CD14-positive monocyte (primary cell): ENCODE data around the gene AMY2B. TPM values are rescaled to one million over a fixed set of nuclear protein-coding genes. Genes with fewer than 3 reads are reported as not detected.

ENCODE experiments used
- DNase-seq, 3 donors: peaks; one replicate each; pipeline ENCODE4 v3.0.0-alpha.2; 2011 to 2022
- H2AFZ ChIP-seq: 2 replicates; pipeline ENCODE4 v1.6.0; 2012; ENCODE audit warnings: mild to moderate bottlenecking, low read depth, low read length, inconsistent platforms; ENCODE audit not compliant: insufficient read depth, poor library complexity, severe bottlenecking
- H3K27ac ChIP-seq, 2 donors: 1 replicate in 1 of 2; 2 replicates in 1 of 2; pipeline ENCODE4 v1.5.1; 2012 to 2013; ENCODE audit warnings: low read length in 2 of 2, control low read depth in 1 of 2, inconsistent platforms in 1 of 2, low read depth in 1 of 2, mild to moderate bottlenecking in 1 of 2
- H3K27me3 ChIP-seq, 2 donors: one replicate each; pipeline versions ENCODE4 v1.6.0 to v1.6.1; 2011 to 2013; ENCODE audit warnings: low read length in 2 of 2; ENCODE audit not compliant: control insufficient read depth in 2 of 2, insufficient read depth in 2 of 2
- H3K36me3 ChIP-seq, 2 donors: replicated peaks in 1 of 2; 1 replicate in 1 of 2; 2 replicates in 1 of 2; pipeline versions ENCODE4 v1.5.1 to v1.6.1; 2012 to 2013; ENCODE audit warnings: low read length in 2 of 2, control low read depth in 1 of 2, inconsistent platforms in 1 of 2, mild to moderate bottlenecking in 1 of 2; ENCODE audit not compliant: insufficient read depth in 2 of 2, control insufficient read depth in 1 of 2
- H3K4me1 ChIP-seq, 2 donors: 1 replicate in 1 of 2; 2 replicates in 1 of 2; pipeline versions ENCODE4 v1.5.1 to v1.6.1; 2012 to 2013; ENCODE audit warnings: low read length in 2 of 2, control low read depth in 1 of 2, inconsistent platforms in 1 of 2, mild to moderate bottlenecking in 1 of 2, moderate library complexity in 1 of 2; ENCODE audit not compliant: insufficient read depth in 2 of 2, control insufficient read depth in 1 of 2
- H3K4me2 ChIP-seq: replicated peaks from 2 replicates; pipeline ENCODE3; 2012; ENCODE audit warnings: low read length, moderate library complexity, mild to moderate bottlenecking; ENCODE audit not compliant: poor library complexity, severe bottlenecking; ENCODE audit errors: extremely low read depth
- H3K4me3 ChIP-seq, 3 experiments: fragments of 200-600 bp in 1 of 3; sonication (generic) in 1 of 3; replicated peaks in 1 of 3; 1 replicate in 2 of 3; 2 replicates in 1 of 3; pipeline ENCODE4 v1.5.1; 2011 to 2013; ENCODE audit warnings: low read length in 3 of 3, mild to moderate bottlenecking in 3 of 3, control low read depth in 2 of 3, low read depth in 2 of 3, inconsistent platforms in 1 of 3, moderate library complexity in 1 of 3
- H3K79me2 ChIP-seq: 2 replicates; pipeline ENCODE4 v1.6.0; 2012; ENCODE audit warnings: mild to moderate bottlenecking, control low read depth, inconsistent platforms, low read length, moderate library complexity; ENCODE audit not compliant: insufficient read depth
- H3K9ac ChIP-seq: 2 replicates; pipeline ENCODE4 v1.6.0; 2017; ENCODE audit warnings: low read length, mild to moderate bottlenecking; ENCODE audit not compliant: insufficient read depth, poor library complexity, severe bottlenecking
- H3K9me3 ChIP-seq, 2 donors: replicated peaks in 1 of 2; 1 replicate in 1 of 2; 2 replicates in 1 of 2; pipeline versions ENCODE4 v1.5.1 to v1.6.1; 2012 to 2013; ENCODE audit warnings: low read length in 2 of 2, control low read depth in 1 of 2; ENCODE audit not compliant: control insufficient read depth in 1 of 2, insufficient read depth in 1 of 2
- H4K20me1 ChIP-seq: 2 replicates; pipeline ENCODE4 v1.6.0; 2012; ENCODE audit warnings: mild to moderate bottlenecking, low read length, control low read depth, moderate library complexity; ENCODE audit not compliant: insufficient read depth
- H3K27ac Mint-ChIP-seq, 7 donors: one replicate each; pipeline ENCODE4 v1.8.0; 2020; ENCODE audit warnings: mild to moderate bottlenecking in 7 of 7, mixed read lengths in 7 of 7, moderate library complexity in 6 of 7, inconsistent platforms in 2 of 7
- H3K27me3 Mint-ChIP-seq, 3 donors: one replicate each; pipeline ENCODE4 v1.8.0; 2021 to 2022; ENCODE audit warnings: low read depth in 3 of 3, mild to moderate bottlenecking in 3 of 3, mixed read lengths in 3 of 3, moderate library complexity in 3 of 3, inconsistent platforms in 1 of 3
- H3K36me3 Mint-ChIP-seq, 2 donors: one replicate each; pipeline ENCODE4 v1.8.0; 2020; ENCODE audit warnings: mixed read lengths in 2 of 2, inconsistent platforms in 1 of 2, mild to moderate bottlenecking in 1 of 2
- H3K4me1 Mint-ChIP-seq: one replicate; pipeline ENCODE4 v1.8.0; 2020; ENCODE audit warnings: mild to moderate bottlenecking, mixed read lengths
- H3K4me3 Mint-ChIP-seq, 2 donors: one replicate each; pipeline ENCODE4 v1.8.0; 2020; ENCODE audit warnings: mild to moderate bottlenecking in 2 of 2, mixed read lengths in 2 of 2, moderate library complexity in 1 of 2
- H3K9me3 Mint-ChIP-seq, 7 donors: one replicate each; pipeline ENCODE4 v1.8.0; 2020 to 2022; ENCODE audit warnings: mixed read lengths in 7 of 7, mild to moderate bottlenecking in 6 of 7, moderate library complexity in 6 of 7, inconsistent platforms in 2 of 7
- WGBS: methylation state at CpG from one replicate; pipeline ENCODE4 v1.1.5; 2013; ENCODE audit warnings: missing lambda C conversion rate; ENCODE audit not compliant: insufficient coverage; 5-methylcytosine and 5-hydroxymethylcytosine counted together
- intact Hi-C, 2 donors: fragments of 100-400 bp; cut with micrococcal nuclease; formaldehyde crosslinking; loops; one replicate each; pipeline versions ENCODE4 v1.15.0 to v1.15.1; 2023
- polyA plus RNA-seq, 3 donors: library from polyadenylated mRNA; depleted of rRNA in 1 of 3; unstranded in 2 of 3; stranded (reverse) in 1 of 3; fragments of 300-500 nt in 2 of 3; fragments of >200 nt in 1 of 3; fragmentation: Illumina TruSeq in 2 of 3; gene quantifications; 1 replicate in 2 of 3; 2 replicates in 1 of 3; pipeline ENCODE4 v1.2.3, GENCODE V29; 2012 to 2021
- TF ChIP-seq, protein P1 (sequence below): fragments of 200-600 bp; IDR thresholded peaks from one replicate; pipeline ENCODE4 v1.8.0; 2022; ENCODE audit warnings: antibody characterized with exemption, mild to moderate bottlenecking

AMY2B gene
- polyA plus RNA-seq, 3 donors = 1.9 to 31.1 (median 2.0) TPM

DNA sequence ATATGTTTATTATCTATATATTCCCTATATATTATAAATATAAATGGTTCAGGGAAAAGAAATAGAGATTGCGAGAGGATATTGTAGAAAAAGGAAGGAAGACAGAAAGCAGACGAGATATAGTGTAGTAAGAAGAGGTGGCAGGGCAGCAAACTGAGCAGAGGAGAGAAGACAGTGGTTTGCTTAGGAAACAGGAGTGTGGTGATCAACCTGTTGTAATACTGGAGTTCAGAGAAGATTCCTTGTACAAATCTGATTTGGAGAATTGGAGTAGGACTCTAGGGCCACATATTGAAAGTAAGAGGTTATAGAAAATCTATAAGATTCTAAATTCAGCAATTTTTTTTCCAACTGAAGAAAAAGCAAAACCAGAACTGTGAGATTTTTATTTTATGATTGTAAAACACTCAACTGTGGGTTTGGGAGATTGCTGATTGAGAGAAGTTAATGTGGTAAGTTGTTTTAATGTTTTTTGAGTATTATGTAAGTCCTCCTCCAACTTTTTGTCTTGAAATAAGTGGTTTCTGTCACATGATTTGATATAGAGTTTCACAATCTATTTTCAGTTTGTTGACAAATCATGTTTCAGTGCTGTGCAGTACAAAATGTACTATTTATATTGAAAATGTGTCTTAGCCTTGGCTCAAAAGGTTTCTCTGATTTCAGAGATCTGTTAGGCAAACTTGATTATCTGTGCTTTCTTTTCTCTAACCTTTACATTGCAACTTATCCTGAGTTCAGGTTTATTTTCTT is 9.6 kb upstream of the AMY2B start:
- peaks cover 3 to 5% of the 10 kb centered on the region in 2 donors for H3K36me3 Mint-ChIP-seq
- Histone ChIP-seq H3K27ac (peak overlapping the region; percentile 69 to 87), H3K9me3 (no peaks in the 10 kb centered on the region), H3K9ac (peak overlapping the region; percentile 47), H3K4me1 (peaks cover 7 to 18% of the 10 kb centered on the region in 2 donors), H2AFZ (peak overlapping the region; percentile 49), H3K36me3 (peaks cover 4 to 6% of the 10 kb centered on the region in 2 donors), H4K20me1 (no peaks in the 10 kb centered on the region), H3K4me2 (peak overlapping the region; percentile 71), H3K4me3 (peak overlapping the region; percentile 3 to 63 (median 51)), H3K27me3 (no peaks in the 10 kb centered on the region), H3K79me2 (no peaks in the 10 kb centered on the region)
- 0% methylated on average over 2 of the region's 2 CpGs for WGBS
- no peaks in the 10 kb centered on the region for H3K9me3 Mint-ChIP-seq
- TF ChIP-seq, protein P1, sequence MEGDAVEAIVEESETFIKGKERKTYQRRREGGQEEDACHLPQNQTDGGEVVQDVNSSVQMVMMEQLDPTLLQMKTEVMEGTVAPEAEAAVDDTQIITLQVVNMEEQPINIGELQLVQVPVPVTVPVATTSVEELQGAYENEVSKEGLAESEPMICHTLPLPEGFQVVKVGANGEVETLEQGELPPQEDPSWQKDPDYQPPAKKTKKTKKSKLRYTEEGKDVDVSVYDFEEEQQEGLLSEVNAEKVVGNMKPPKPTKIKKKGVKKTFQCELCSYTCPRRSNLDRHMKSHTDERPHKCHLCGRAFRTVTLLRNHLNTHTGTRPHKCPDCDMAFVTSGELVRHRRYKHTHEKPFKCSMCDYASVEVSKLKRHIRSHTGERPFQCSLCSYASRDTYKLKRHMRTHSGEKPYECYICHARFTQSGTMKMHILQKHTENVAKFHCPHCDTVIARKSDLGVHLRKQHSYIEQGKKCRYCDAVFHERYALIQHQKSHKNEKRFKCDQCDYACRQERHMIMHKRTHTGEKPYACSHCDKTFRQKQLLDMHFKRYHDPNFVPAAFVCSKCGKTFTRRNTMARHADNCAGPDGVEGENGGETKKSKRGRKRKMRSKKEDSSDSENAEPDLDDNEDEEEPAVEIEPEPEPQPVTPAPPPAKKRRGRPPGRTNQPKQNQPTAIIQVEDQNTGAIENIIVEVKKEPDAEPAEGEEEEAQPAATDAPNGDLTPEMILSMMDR = no peak
- peak overlapping the region; percentile 49 to 86 for H3K4me3 Mint-ChIP-seq
- peaks cover 0 to 3% (median 0%) of the 10 kb centered on the region in 3 donors for H3K27me3 Mint-ChIP-seq
- peak overlapping the region; percentile 86 to 96 (median 95) for H3K27ac Mint-ChIP-seq
- intact Hi-C loops = no loop called here
- DNase-seq = peak; percentile 25 to 57 (median 36)
- peaks cover 16% of the 10 kb centered on the region for H3K4me1 Mint-ChIP-seq

DNA sequence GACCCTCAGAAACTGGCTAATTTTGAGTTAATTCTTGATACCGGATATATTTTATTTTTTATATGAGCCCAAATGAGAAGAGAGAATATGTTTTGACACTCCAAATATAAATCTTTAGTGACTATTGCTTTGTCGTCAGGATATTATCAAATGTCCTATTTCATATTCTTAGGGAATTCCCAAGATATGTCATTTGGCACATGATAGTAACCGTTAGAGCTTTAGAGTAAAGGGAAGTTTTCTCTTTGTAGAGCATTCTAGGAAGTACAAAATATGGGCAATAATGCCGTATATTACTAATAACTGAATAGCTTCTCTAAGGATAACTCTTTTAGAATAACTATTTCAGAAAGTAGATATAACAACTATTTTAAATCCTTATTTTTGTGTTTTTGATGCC is 8.3 kb upstream of the AMY2B start:
- H3K27ac Mint-ChIP-seq = no peak overlapping the region
- H3K9me3 Mint-ChIP-seq = peaks cover 0 to 3% (median 0%) of the 10 kb centered on the region in 7 donors
- peaks cover 16% of the 10 kb centered on the region for H3K4me1 Mint-ChIP-seq
- Histone ChIP-seq H4K20me1 (no peaks in the 10 kb centered on the region), H3K27me3 (no peaks in the 10 kb centered on the region), H3K9ac (no peak overlapping the region), H3K4me2 (no peak overlapping the region), H3K79me2 (no peaks in the 10 kb centered on the region), H3K4me3 (no peak overlapping the region), H3K36me3 (peaks cover 0 to under 1% of the 10 kb centered on the region in 2 donors), H3K4me1 (peaks cover 7 to 18% of the 10 kb centered on the region in 2 donors), H3K9me3 (no peaks in the 10 kb centered on the region), H3K27ac (peak overlapping the region in 1 of 2 donors; percentile 87), H2AFZ (no peak overlapping the region)
- TF ChIP-seq, protein P1 = no peak
- H3K4me3 Mint-ChIP-seq = no peak overlapping the region
- WGBS = no CpG with 5 or more reads among the region's 4 CpGs
- intact Hi-C loops = no loop called here
- peak in 1 of 3 donors; percentile 48 for DNase-seq
- H3K27me3 Mint-ChIP-seq = peaks cover 0 to 3% (median 0%) of the 10 kb centered on the region in 3 donors
- H3K36me3 Mint-ChIP-seq = peaks cover 0 to 6% of the 10 kb centered on the region in 2 donors
